Kidney (tissue), 14 donors: ENCODE data around the gene EDARADD. TPM values are rescaled to one million over a fixed set of nuclear protein-coding genes. Genes with fewer than 3 reads are reported as not detected.

Experiments
- DNase-seq, 5 donors: peaks; one replicate each; pipeline ENCODE4 v3.0.0-alpha.2; 2013 to 2020
- FAIRE-seq: peaks from 2 replicates; lab custom pipeline; 2012; peaks lifted over from hg19 to GRCh38; lab: Jason Lieb, UNC
- H3K27ac ChIP-seq, 2 donors: one replicate each; pipeline ENCODE4 v1.7.0; 2013; ENCODE audit warnings: low read depth in 2 of 2, low read length in 2 of 2, inconsistent platforms in 1 of 2
- H3K27me3 ChIP-seq: one replicate; pipeline ENCODE4 v1.7.1; 2013; ENCODE audit warnings: low read length, inconsistent platforms; ENCODE audit not compliant: control insufficient read depth, insufficient read depth
- H3K36me3 ChIP-seq, 3 donors: one replicate each; pipeline versions ENCODE4 v1.7.0 to v1.7.1; 2013; ENCODE audit warnings: low read length in 3 of 3, control low read depth in 1 of 3, inconsistent platforms in 1 of 3; ENCODE audit not compliant: insufficient read depth in 3 of 3, control insufficient read depth in 2 of 3
- H3K4me1 ChIP-seq, 3 donors: one replicate each; pipeline versions ENCODE4 v1.7.0 to v1.7.1; 2013; ENCODE audit warnings: low read length in 3 of 3, inconsistent platforms in 1 of 3, low read depth in 1 of 3; ENCODE audit not compliant: control insufficient read depth in 2 of 3, insufficient read depth in 2 of 3
- H3K4me3 ChIP-seq, 3 donors: one replicate each; pipeline versions ENCODE4 v1.7.0 to v1.8.1; 2013; ENCODE audit warnings: low read length in 3 of 3, control low read depth in 1 of 3, inconsistent platforms in 1 of 3
- H3K9ac ChIP-seq, 3 donors: one replicate each; pipeline versions ENCODE4 v1.7.0 to v1.7.1; 2013; ENCODE audit warnings: low read length in 3 of 3, control low read depth in 1 of 3, inconsistent platforms in 1 of 3
- H3K9me3 ChIP-seq, 3 donors: one replicate each; pipeline versions ENCODE4 v1.7.0 to v1.7.1; 2013; ENCODE audit warnings: low read length in 3 of 3, control low read depth in 1 of 3, inconsistent platforms in 1 of 3; ENCODE audit not compliant: control insufficient read depth in 2 of 3, insufficient read depth in 1 of 3
- CTCF ChIP-seq: IDR thresholded peaks from 3 replicates; pipeline ENCODE4 v1.5.1; 2012; ENCODE audit warnings: mild to moderate bottlenecking, moderate library complexity, borderline replicate concordance; ENCODE audit not compliant: insufficient read depth; ENCODE audit errors: extremely low read depth
- intact Hi-C: fragments of 100-400 bp; cut with DNase I; formaldehyde crosslinking; loops from one replicate; pipeline ENCODE4 v1.11.1; 2022
- polyA plus RNA-seq: library from polyadenylated mRNA; stranded (reverse); fragments of 350-450 nt; fragmentation: Illumina TruSeq; extraction: RNeasy Lipid Tissue Mini Kit (QIAGEN cat#74804); gene quantifications from one replicate; pipeline ENCODE4 v1.2.3, GENCODE V29; 2014; ENCODE audit warnings: low read depth, low replicate concordance; ENCODE audit not compliant: insufficient read depth
- total RNA-seq: library from RNA; stranded (reverse); fragmentation: NEBNext Ultra II Directional; extraction: Animal tissue kit (Norgen Biotek cat#: 25700); gene quantifications from one replicate; pipeline ENCODE4 v1.2.1, GENCODE V29; 2021
- donor health status: control.
- donor health status: control.
- donor health status: control.
- donor health status: control.
- donor health status: control.
- donor health status: DM: yes; HTN: yes; CAD: no.
- donor health status: Normal renal cell carcinoma (clear cell type).

The EDARADD gene
- total and polyA plus RNA-seq, 2 donors from 2014 or later: 0.82 to 2.2 TPM

GRCh38 chr1:236508593-236509027, 114.5 kb downstream of the EDARADD start:
- peak in 1 of 5 donors; percentile 2 for DNase-seq
- H3K9ac ChIP-seq: no peak overlapping the region
- no peaks in the 10 kb centered on the region for H3K9me3 ChIP-seq
- H3K4me3 ChIP-seq: no peak overlapping the region
- H3K27ac ChIP-seq: no peak overlapping the region
- no peaks in the 10 kb centered on the region for H3K27me3 ChIP-seq
- no peak for TF ChIP-seq CTCF
- FAIRE-seq: no peak
- no peaks in the 10 kb centered on the region for H3K4me1 ChIP-seq
- intact Hi-C loops: no loop called here
- no peaks in the 10 kb centered on the region for H3K36me3 ChIP-seq

DNA sequence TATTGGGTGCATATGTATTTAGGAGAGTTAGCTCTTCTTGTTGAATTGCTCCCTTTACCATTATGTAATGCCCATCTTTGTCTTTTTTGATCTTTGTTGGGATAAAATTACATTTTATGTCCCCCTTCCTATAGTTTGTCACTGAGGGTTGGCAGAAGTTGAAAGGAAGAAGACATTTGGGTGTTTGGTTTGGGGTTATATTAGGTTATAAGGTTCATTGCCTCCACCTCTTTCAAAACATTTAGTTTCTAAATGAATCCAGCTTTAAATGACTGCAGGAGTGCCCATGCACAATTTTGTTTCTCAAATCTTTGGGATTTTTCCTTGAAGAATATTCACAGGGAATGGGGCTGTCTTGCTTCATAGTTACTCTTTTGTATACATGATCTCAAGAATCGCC, 115.1 kb downstream of the EDARADD start:
- Histone ChIP-seq H3K4me1 (no peaks in the 10 kb centered on the region), H3K4me3 (no peak overlapping the region), H3K9ac (no peak overlapping the region), H3K36me3 (no peaks in the 10 kb centered on the region), H3K27me3 (no peaks in the 10 kb centered on the region), H3K9me3 (no peaks in the 10 kb centered on the region), H3K27ac (no peak overlapping the region)
- no peak for TF ChIP-seq CTCF
- FAIRE-seq (no peak), DNase-seq (no peak)
- intact Hi-C loops: no loop called here

GRCh38 chr1:236509647-236510401, 115.7 kb downstream of the EDARADD start:
- no peak for TF ChIP-seq CTCF
- no peaks in the 10 kb centered on the region for H3K9me3 ChIP-seq
- H3K27me3 ChIP-seq: no peaks in the 10 kb centered on the region
- no peak overlapping the region for H3K27ac ChIP-seq
- no peak overlapping the region for H3K9ac ChIP-seq
- intact Hi-C loops: no loop called here
- no peaks in the 10 kb centered on the region for H3K4me1 ChIP-seq
- peak in 1 of 5 donors; percentile 2 for DNase-seq
- no peak for FAIRE-seq
- no peak overlapping the region for H3K4me3 ChIP-seq
- H3K36me3 ChIP-seq: no peaks in the 10 kb centered on the region
